ENCODE results near the gene FERMT3.

Gene FERMT3

DNA sequence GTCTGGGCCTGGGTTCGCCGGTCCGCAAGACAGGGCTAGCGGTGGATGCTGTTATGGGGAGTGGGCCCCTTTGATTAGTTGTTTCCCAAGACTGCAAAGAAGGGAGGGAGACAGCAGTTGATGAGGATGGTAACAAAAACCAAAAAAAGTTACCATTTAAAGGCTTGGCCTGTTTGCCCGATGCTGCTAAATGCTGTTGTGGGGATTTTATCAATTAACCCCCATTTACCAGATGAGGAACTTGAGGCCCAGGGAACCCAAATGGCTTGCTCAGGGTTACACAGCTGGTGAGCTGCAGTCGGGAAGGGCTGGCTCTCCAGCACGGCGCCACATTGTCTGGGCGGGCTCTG, 16.1 kb downstream of the FERMT3 start:
- DNase-seq = no peak

DNA sequence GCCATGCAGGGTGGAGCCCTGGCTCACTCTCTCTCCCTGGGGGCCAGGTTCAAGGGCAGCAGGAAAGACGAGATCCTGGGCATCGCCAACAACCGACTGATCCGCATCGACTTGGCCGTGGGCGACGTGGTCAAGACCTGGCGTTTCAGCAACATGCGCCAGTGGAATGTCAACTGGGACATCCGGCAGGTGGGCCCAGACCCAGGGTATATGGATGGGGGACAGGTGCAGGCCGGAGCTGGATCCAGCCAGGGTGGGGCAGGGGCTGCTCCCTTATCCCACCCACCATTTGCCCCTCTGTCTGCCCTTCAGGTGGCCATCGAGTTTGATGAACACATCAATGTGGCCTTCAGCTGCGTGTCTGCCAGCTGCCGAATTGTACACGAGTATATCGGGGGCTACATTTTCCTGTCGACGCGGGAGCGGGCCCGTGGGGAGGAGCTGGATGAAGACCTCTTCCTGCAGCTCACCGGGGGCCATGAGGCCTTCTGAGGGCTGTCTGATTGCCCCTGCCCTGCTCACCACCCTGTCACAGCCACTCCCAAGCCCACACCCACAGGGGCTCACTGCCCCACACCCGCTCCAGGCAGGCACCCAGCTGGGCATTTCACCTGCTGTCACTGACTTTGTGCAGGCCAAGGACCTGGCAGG, 16.6 kb downstream of the FERMT3 start:
- DNase-seq = no peak

- no peak for DNase-seq
These were observed 17.8 kb downstream of the FERMT3 start for GRCh38 chr11:64224151-64224890.

GRCh38 chr11:64224891-64225607, 18.5 kb downstream of the FERMT3 start:
- DNase-seq = no peak

GRCh38 chr11:64225608-64226506, 19.3 kb downstream of the FERMT3 start, which contains the start of the genes NUDT22 and TRPT1:
Gene NUDT22 (plus strand): TSS chr11:64226274. CDS start chr11:64226653, 379 bp downstream.
Gene TRPT1 (minus strand): TSS chr11:64226186. CDS start chr11:64225860, 326 bp downstream.
- DNase-seq = peak; percentile 91

GRCh38 chr11:64226507-64227051, 20.1 kb downstream of the FERMT3 start:
- DNase-seq = peak; percentile 49

- DNase-seq = no peak
These were observed 21.0 kb downstream of the FERMT3 start for GRCh38 chr11:64227405-64227956.

DNA sequence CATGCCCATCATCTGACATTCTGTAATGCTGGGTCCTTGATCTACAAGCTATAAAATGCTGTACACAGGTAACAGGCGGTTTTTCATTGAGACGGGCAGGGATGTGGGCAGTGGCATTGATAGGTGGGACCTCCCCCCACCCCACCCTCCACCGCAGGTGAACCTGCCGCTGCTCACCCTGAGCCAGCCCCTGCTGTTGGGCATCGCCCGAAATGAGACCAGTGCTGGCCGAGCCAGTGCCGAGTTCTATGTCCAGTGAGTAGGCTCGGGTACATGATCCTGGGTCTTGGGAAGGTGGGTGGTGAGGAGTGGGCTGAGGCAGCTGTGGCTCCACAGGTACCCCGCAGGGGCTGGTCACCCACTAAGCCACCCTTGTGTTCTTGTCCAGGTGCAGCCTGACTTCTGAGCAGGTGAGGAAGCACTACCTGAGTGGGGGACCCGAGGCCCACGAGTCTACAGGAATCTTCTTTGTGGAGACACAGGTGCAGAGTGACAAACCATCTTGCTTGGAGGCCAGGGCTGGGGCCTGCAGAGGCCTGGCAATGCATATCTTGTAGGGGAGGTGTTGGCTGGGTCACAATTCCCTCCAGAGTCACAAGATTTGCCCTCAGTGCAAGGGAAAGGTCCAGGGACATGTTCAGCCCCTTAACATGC, 22.7 kb downstream of the FERMT3 start:
- DNase-seq = no peak

DNA sequence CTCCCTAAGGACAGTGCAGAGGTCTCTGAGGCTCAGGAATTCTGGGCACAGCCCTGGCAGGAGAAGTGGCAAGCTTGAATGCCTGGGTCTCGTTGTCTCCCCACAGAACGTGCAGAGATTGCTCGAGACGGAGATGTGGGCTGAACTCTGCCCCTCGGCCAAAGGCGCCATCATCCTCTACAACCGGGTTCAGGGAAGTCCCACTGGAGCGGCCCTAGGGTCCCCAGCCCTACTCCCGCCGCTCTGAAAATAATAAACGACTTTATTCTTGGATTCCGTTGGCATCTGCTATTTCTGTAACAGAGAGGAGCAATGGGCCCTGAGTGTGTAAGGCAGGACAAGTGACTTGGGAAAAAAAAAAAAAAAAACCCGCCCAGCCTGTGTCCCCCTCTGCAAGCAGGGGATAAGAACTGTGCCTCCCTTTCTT, 23.2 kb downstream of the FERMT3 start:
- no peak for DNase-seq

- DNase-seq = peak; percentile 97
These were observed 23.9 kb downstream of the FERMT3 start, which contains the start of gene DNAJC4 for GRCh38 chr11:64230171-64230984. Gene DNAJC4 (plus strand): TSS chr11:64230548. CDS start chr11:64230855, 307 bp downstream.

- no peak for DNase-seq
These were observed 24.5 kb downstream of the FERMT3 start for GRCh38 chr11:64230985-64231365.

- DNase-seq = no peak
These were observed 25.0 kb downstream of the FERMT3 start for GRCh38 chr11:64231546-64231945.

- DNase-seq = no peak
These were observed 25.9 kb downstream of the FERMT3 start for GRCh38 chr11:64232182-64232966.

DNA sequence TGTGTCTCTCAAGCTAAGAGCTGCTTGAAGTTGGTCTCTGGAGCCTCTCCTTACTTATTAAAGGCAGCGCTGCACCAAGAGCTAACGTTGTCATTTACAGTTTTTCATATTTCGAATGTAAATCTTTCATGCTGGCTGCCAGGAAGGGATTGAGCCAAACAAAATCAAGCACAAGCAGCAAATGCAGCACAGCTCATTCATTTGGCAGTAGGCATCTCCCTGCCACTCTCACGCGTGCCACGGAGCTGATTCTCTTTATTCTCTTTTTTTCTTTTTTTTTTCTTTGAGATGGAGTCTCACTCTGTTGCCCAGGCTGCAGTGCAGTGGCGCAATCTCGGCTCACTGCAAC, 26.4 kb downstream of the FERMT3 start:
- no peak for DNase-seq

GRCh38 chr11:64233913-64234586, 27.5 kb downstream of the FERMT3 start, which contains the start of gene VEGFB:
Gene VEGFB (plus strand): TSS chr11:64234584. CDS start chr11:64234834, 250 bp downstream.
- peak; percentile 76 for DNase-seq

GRCh38 chr11:64234647-64235379, 28.3 kb downstream of the FERMT3 start:
- DNase-seq = peak; percentile 53

DNA sequence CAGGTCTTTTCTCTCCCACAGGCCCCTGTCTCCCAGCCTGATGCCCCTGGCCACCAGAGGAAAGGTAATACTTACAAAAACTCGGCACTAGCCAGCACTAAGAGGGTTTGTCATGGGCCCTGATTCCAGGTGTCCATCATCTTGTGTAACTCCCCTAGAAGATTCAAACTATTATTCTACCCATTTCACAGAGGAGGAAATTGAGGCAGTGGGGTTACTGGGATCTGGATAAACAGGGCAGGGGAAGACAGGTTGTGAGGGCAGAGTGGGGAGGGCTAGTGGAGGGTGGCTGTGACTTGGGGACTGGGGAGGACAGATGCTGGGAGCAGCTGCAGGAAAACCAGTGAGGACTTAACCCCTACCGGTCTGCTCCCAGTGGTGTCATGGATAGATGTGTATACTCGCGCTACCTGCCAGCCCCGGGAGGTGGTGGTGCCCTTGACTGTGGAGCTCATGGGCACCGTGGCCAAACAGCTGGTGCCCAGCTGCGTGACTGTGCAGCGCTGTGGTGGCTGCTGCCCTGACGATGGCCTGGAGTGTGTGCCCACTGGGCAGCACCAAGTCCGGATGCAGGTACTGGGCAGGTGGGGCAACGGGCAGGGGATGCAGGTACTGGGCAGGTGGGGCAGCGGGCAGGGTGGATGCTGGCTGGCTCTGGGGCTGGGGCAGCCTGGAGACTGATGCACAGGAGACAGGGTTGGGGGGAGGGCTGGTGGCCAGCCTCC, 29.1 kb downstream of the FERMT3 start:
- no peak for DNase-seq
